GM23338 (cell line): ENCODE measurements around the gene ATOH8. TPM values are rescaled to one million over a fixed set of nuclear protein-coding genes. Genes with fewer than 3 reads are reported as not detected.

Source experiments
- ATAC-seq: fragments of 200-7000 bp; cut with Tn5 transposase; 3 replicates; pipeline ENCODE4 v1.9.1; 2020
- DNase-seq: peaks from one replicate; pipeline ENCODE4 v3.0.0-alpha.2; 2015; ENCODE audit warnings: low spot score
- H2AFZ ChIP-seq: fragments of 200-600 bp; sonication (generic); 2 replicates; pipeline ENCODE4 v1.8.0; 2016; ENCODE audit warnings: antibody characterized with exemption, mild to moderate bottlenecking, moderate library complexity
- H3F3A ChIP-seq: fragments of 200-600 bp; sonication (generic); replicated peaks from 2 replicates; pipeline ENCODE4 v1.8.0; 2017; ENCODE audit warnings: antibody characterized with exemption, mixed run types, low read depth
- H3K27ac ChIP-seq: fragments of 200-600 bp; sonication (generic); 2 replicates; pipeline ENCODE4 v1.6.1; 2016; ENCODE audit warnings: low read depth
- H3K27me3 ChIP-seq: fragments of 200-600 bp; sonication (generic); 2 replicates; pipeline ENCODE4 v1.8.0; 2016; ENCODE audit warnings: mild to moderate bottlenecking, mixed run types, moderate library complexity; ENCODE audit not compliant: insufficient read depth
- H3K36me3 ChIP-seq: fragments of 200-600 bp; sonication (generic); 2 replicates; pipeline ENCODE4 v1.8.0; 2016; ENCODE audit warnings: mild to moderate bottlenecking; ENCODE audit not compliant: insufficient read depth
- H3K4me1 ChIP-seq: fragments of 200-600 bp; sonication (generic); 2 replicates; pipeline ENCODE4 v1.8.0; 2016; ENCODE audit warnings: mild to moderate bottlenecking, moderate library complexity; ENCODE audit not compliant: insufficient read depth
- H3K4me2 ChIP-seq: fragments of 200-600 bp; sonication (generic); 2 replicates; pipeline ENCODE4 v1.7.1; 2017; ENCODE audit warnings: mixed run types
- H3K4me3 ChIP-seq: fragments of 200-600 bp; sonication (generic); 2 replicates; pipeline ENCODE4 v1.6.1; 2016; ENCODE audit warnings: mixed run types
- H3K79me2 ChIP-seq: fragments of 200-600 bp; sonication (generic); replicated peaks from 2 replicates; pipeline ENCODE4 v1.8.0; 2017; ENCODE audit warnings: mild to moderate bottlenecking; ENCODE audit not compliant: insufficient read depth
- H3K9me2 ChIP-seq: fragments of 200-600 bp; sonication (generic); 2 replicates; pipeline ENCODE4 v1.8.0; 2017; ENCODE audit not compliant: insufficient read depth
- H4K20me1 ChIP-seq: fragments of 200-600 bp; sonication (generic); replicated peaks from 2 replicates; pipeline ENCODE4 v1.8.0; 2017; ENCODE audit warnings: mild to moderate bottlenecking; ENCODE audit not compliant: insufficient read depth
- H3K27ac Mint-ChIP-seq: 2 replicates; pipeline ENCODE4 v1.8.0; 2020; ENCODE audit warnings: inconsistent platforms, mild to moderate bottlenecking, moderate library complexity, mixed read lengths
- H3K27me3 Mint-ChIP-seq: 3 replicates; pipeline ENCODE4 v1.8.0; 2022; ENCODE audit warnings: low read depth, mild to moderate bottlenecking, moderate library complexity, mixed read lengths, inconsistent platforms; ENCODE audit not compliant: insufficient read depth, poor library complexity
- H3K36me3 Mint-ChIP-seq: 3 replicates; pipeline ENCODE4 v1.8.0; 2021; ENCODE audit warnings: low read depth, mild to moderate bottlenecking, inconsistent platforms, moderate library complexity, mixed read lengths
- H3K4me1 Mint-ChIP-seq: 3 replicates; pipeline ENCODE4 v1.8.0; 2020; ENCODE audit warnings: mild to moderate bottlenecking, inconsistent platforms, mixed read lengths
- H3K4me3 Mint-ChIP-seq: 3 replicates; pipeline ENCODE4 v1.8.0; 2021; ENCODE audit warnings: moderate library complexity, mild to moderate bottlenecking, inconsistent platforms, mixed read lengths
- H3K9me3 Mint-ChIP-seq: 3 replicates; pipeline ENCODE4 v1.8.0; 2020; ENCODE audit warnings: moderate library complexity, mild to moderate bottlenecking, inconsistent platforms, mixed read lengths
- CREB1 ChIP-seq: fragments of 250-450 bp; sonication (Bioruptor Pico); IDR thresholded peaks from 2 replicates; pipeline ENCODE4 v1.5.0; 2020; ENCODE audit warnings: low read depth, mild to moderate bottlenecking, moderate library complexity
- EZH2 ChIP-seq: fragments of 200-600 bp; sonication (generic); IDR thresholded peaks from one replicate; pipeline ENCODE4 v1.8.0; 2017; ENCODE audit warnings: antibody characterized with exemption, mild to moderate bottlenecking, low read depth; ENCODE audit not compliant: unreplicated experiment
- EZH2phosphoT487 ChIP-seq: fragments of 200-600 bp; sonication (generic); IDR thresholded peaks from one replicate; pipeline ENCODE4 v1.8.1; 2018; ENCODE audit warnings: antibody characterized with exemption; ENCODE audit not compliant: unreplicated experiment
- JUNB ChIP-seq: IDR thresholded peaks from one replicate; pipeline ENCODE4 v1.6.1; 2016; ENCODE audit warnings: antibody characterized with exemption; ENCODE audit not compliant: unreplicated experiment
- NANOG ChIP-seq: IDR thresholded peaks from 2 replicates; pipeline ENCODE4 v1.6.1; 2016; ENCODE audit warnings: antibody characterized with exemption, borderline replicate concordance
- POLR2AphosphoS5 ChIP-seq: IDR thresholded peaks from 2 replicates; pipeline ENCODE4 v1.6.1; 2016; ENCODE audit warnings: antibody characterized with exemption, low read depth
- STAT1 ChIP-seq: IDR thresholded peaks from one replicate; pipeline ENCODE4 v1.6.1; 2016; ENCODE audit warnings: antibody characterized with exemption; ENCODE audit not compliant: unreplicated experiment
- ZNF114 ChIP-seq: fragments of 250-450 bp; sonication (Bioruptor Pico); IDR thresholded peaks from 2 replicates; pipeline ENCODE4 v1.5.0; 2020; ENCODE audit warnings: mild to moderate bottlenecking, moderate library complexity
- ZNF331 ChIP-seq: fragments of 250-450 bp; sonication (Bioruptor Pico); IDR thresholded peaks from 2 replicates; pipeline ENCODE4 v1.5.0; 2020; ENCODE audit warnings: low read depth, mild to moderate bottlenecking, moderate library complexity
- polyA plus RNA-seq: library from polyadenylated mRNA; unstranded; fragments of >200 nt; fragmentation: Nextera tagmentation; extraction: Ambion mirVana; gene quantifications from 2 replicates; pipeline ENCODE4 v1.2.1, GENCODE V29; 2016
- total RNA-seq: library from RNA; depleted of rRNA; stranded (reverse); fragments of >200 nt; shearing (Covaris generic); gene quantifications from 2 replicates; pipeline ENCODE4 v1.2.3, GENCODE V29; 2014
- TF ChIP-seq, protein P1 (sequence below): fragments of 250-450 bp; sonication (Bioruptor Pico); IDR thresholded peaks from 2 replicates; pipeline ENCODE4 v1.5.0; 2020; ENCODE audit warnings: mild to moderate bottlenecking, moderate library complexity
- TF ChIP-seq, protein P2 (sequence below), 2 experiments: fragments of 200-600 bp in 1 of 2; sonication (generic) in 1 of 2; conservative IDR thresholded peaks; 2 replicates each; pipeline versions ENCODE4 v1.5.1 to v1.6.1; 2016 to 2017; ENCODE audit warnings: antibody characterized with exemption in 2 of 2, low read depth in 2 of 2, mild to moderate bottlenecking in 2 of 2, moderate library complexity in 1 of 2
- TF ChIP-seq, protein P3 (sequence below): IDR thresholded peaks from one replicate; pipeline ENCODE4 v1.6.1; 2018; ENCODE audit warnings: antibody characterized with exemption; ENCODE audit not compliant: unreplicated experiment
- TF ChIP-seq, protein P4 (sequence below): IDR thresholded peaks from 2 replicates; pipeline ENCODE4 v1.6.1; 2016; ENCODE audit warnings: antibody characterized with exemption

The ATOH8 gene
- total and polyA plus RNA-seq, 2 experiments from 2014 or later: 0.11 to 0.97 TPM

DNA sequence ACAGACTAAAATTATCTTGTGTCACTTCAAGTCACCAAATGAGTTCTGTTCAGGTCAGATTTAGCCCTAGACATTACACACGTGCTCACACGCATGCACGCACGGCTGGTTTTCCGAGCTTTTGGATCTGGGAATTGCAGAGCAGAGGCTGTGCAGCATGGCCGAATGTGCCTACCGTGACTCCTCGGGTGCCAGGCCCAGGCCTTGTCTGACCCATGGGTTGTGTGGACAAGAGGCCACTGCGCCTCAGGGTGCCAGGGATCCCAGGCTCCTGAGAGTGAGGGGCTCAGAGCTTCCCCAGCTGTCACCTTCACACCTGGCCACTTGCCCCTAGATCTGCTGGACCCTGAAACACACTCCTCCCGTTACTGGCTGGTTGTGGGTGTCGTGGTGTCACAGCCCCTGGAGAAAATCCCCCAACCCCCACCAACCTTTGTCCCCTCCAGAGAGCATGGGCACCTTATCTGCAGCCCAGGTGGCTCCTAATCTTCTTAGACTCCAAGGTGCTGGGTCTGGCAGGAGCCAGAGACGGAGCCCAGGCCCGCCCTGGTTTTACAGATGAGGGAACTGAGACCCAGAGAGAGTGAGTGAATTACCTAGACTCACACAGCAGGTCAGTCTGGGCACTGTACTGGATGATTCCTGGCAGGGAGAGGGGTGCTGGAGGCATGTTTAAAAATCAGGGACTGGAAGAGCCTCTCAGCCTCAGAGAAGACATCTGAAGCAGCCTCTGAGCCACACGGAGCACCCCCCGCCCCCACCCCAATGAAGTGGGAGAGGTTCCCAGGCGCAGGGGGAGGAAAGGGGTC lies 56.8 kb downstream of the ATOH8 start:
- Histone ChIP-seq H3K36me3 (no peaks in the 10 kb centered on the region), H3K4me1 (peaks cover 3% of the 10 kb centered on the region; the same call in 1 of the 2 replicates), H3F3A (no peaks in the 10 kb centered on the region), H3K9me2 (no peaks in the 10 kb centered on the region), H3K4me3 (no peak overlapping the region), H4K20me1 (no peaks in the 10 kb centered on the region), H3K27me3 (no peaks in the 10 kb centered on the region), H2AFZ (peak overlapping the region; percentile 89), H3K79me2 (no peaks in the 10 kb centered on the region), H3K4me2 (no peak overlapping the region), H3K27ac (no peak overlapping the region)
- Mint-ChIP-seq H3K27me3 (peaks cover 4% of the 10 kb centered on the region), H3K36me3 (no peaks in the 10 kb centered on the region), H3K4me1 (peaks cover 7% of the 10 kb centered on the region), H3K4me3 (no peak overlapping the region), H3K9me3 (no peaks in the 10 kb centered on the region), H3K27ac (no peak overlapping the region)
- ATAC-seq (peak; percentile 11), DNase-seq (no peak)
- TF ChIP-seq POLR2AphosphoS5 (no peak), EZH2phosphoT487 (no peak), JUNB (no peak), ZNF114 (CRISPR knock-in tag) (no peak), STAT1 (no peak), EZH2 (no peak), NANOG (no peak), ZNF331 (CRISPR knock-in tag) (no peak), CREB1 (CRISPR knock-in tag) (no peak)
- TF ChIP-seq, protein P1, sequence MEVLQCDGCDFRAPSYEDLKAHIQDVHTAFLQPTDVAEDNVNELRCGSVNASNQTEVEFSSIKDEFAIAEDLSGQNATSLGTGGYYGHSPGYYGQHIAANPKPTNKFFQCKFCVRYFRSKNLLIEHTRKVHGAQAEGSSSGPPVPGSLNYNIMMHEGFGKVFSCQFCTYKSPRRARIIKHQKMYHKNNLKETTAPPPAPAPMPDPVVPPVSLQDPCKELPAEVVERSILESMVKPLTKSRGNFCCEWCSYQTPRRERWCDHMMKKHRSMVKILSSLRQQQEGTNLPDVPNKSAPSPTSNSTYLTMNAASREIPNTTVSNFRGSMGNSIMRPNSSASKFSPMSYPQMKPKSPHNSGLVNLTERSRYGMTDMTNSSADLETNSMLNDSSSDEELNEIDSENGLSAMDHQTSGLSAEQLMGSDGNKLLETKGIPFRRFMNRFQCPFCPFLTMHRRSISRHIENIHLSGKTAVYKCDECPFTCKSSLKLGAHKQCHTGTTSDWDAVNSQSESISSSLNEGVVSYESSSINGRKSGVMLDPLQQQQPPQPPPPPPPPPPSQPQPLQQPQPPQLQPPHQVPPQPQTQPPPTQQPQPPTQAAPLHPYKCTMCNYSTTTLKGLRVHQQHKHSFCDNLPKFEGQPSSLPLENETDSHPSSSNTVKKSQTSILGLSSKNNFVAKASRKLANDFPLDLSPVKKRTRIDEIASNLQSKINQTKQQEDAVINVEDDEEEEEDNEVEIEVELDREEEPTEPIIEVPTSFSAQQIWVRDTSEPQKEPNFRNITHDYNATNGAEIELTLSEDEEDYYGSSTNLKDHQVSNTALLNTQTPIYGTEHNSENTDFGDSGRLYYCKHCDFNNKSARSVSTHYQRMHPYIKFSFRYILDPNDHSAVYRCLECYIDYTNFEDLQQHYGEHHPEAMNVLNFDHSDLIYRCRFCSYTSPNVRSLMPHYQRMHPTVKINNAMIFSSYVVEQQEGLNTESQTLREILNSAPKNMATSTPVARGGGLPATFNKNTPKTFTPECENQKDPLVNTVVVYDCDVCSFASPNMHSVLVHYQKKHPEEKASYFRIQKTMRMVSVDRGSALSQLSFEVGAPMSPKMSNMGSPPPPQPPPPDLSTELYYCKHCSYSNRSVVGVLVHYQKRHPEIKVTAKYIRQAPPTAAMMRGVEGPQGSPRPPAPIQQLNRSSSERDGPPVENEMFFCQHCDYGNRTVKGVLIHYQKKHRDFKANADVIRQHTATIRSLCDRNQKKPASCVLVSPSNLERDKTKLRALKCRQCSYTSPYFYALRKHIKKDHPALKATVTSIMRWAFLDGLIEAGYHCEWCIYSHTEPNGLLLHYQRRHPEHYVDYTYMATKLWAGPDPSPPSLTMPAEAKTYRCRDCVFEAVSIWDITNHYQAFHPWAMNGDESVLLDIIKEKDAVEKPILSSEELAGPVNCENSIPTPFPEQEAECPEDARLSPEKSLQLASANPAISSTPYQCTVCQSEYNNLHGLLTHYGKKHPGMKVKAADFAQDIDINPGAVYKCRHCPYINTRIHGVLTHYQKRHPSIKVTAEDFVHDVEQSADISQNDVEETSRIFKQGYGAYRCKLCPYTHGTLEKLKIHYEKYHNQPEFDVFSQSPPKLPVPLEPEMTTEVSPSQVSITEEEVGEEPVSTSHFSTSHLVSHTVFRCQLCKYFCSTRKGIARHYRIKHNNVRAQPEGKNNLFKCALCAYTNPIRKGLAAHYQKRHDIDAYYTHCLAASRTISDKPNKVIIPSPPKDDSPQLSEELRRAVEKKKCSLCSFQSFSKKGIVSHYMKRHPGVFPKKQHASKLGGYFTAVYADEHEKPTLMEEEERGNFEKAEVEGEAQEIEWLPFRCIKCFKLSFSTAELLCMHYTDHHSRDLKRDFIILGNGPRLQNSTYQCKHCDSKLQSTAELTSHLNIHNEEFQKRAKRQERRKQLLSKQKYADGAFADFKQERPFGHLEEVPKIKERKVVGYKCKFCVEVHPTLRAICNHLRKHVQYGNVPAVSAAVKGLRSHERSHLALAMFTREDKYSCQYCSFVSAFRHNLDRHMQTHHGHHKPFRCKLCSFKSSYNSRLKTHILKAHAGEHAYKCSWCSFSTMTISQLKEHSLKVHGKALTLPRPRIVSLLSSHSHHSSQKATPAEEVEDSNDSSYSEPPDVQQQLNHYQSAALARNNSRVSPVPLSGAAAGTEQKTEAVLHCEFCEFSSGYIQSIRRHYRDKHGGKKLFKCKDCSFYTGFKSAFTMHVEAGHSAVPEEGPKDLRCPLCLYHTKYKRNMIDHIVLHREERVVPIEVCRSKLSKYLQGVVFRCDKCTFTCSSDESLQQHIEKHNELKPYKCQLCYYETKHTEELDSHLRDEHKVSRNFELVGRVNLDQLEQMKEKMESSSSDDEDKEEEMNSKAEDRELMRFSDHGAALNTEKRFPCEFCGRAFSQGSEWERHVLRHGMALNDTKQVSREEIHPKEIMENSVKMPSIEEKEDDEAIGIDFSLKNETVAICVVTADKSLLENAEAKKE (CRISPR knock-in tag): no peak
- TF ChIP-seq, protein P2, sequence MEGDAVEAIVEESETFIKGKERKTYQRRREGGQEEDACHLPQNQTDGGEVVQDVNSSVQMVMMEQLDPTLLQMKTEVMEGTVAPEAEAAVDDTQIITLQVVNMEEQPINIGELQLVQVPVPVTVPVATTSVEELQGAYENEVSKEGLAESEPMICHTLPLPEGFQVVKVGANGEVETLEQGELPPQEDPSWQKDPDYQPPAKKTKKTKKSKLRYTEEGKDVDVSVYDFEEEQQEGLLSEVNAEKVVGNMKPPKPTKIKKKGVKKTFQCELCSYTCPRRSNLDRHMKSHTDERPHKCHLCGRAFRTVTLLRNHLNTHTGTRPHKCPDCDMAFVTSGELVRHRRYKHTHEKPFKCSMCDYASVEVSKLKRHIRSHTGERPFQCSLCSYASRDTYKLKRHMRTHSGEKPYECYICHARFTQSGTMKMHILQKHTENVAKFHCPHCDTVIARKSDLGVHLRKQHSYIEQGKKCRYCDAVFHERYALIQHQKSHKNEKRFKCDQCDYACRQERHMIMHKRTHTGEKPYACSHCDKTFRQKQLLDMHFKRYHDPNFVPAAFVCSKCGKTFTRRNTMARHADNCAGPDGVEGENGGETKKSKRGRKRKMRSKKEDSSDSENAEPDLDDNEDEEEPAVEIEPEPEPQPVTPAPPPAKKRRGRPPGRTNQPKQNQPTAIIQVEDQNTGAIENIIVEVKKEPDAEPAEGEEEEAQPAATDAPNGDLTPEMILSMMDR (conservative IDR thresholded peaks at IDR 0.05; ENCODE audit: low read depth in 2 of 2): no peak
- TF ChIP-seq, protein P3, sequence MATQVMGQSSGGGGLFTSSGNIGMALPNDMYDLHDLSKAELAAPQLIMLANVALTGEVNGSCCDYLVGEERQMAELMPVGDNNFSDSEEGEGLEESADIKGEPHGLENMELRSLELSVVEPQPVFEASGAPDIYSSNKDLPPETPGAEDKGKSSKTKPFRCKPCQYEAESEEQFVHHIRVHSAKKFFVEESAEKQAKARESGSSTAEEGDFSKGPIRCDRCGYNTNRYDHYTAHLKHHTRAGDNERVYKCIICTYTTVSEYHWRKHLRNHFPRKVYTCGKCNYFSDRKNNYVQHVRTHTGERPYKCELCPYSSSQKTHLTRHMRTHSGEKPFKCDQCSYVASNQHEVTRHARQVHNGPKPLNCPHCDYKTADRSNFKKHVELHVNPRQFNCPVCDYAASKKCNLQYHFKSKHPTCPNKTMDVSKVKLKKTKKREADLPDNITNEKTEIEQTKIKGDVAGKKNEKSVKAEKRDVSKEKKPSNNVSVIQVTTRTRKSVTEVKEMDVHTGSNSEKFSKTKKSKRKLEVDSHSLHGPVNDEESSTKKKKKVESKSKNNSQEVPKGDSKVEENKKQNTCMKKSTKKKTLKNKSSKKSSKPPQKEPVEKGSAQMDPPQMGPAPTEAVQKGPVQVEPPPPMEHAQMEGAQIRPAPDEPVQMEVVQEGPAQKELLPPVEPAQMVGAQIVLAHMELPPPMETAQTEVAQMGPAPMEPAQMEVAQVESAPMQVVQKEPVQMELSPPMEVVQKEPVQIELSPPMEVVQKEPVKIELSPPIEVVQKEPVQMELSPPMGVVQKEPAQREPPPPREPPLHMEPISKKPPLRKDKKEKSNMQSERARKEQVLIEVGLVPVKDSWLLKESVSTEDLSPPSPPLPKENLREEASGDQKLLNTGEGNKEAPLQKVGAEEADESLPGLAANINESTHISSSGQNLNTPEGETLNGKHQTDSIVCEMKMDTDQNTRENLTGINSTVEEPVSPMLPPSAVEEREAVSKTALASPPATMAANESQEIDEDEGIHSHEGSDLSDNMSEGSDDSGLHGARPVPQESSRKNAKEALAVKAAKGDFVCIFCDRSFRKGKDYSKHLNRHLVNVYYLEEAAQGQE: no peak
- TF ChIP-seq, protein P4, sequence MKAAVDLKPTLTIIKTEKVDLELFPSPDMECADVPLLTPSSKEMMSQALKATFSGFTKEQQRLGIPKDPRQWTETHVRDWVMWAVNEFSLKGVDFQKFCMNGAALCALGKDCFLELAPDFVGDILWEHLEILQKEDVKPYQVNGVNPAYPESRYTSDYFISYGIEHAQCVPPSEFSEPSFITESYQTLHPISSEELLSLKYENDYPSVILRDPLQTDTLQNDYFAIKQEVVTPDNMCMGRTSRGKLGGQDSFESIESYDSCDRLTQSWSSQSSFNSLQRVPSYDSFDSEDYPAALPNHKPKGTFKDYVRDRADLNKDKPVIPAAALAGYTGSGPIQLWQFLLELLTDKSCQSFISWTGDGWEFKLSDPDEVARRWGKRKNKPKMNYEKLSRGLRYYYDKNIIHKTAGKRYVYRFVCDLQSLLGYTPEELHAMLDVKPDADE: no peak
